K562 (cell line): Measurements from ENCODE around the gene RHBG. TPM values are rescaled to one million over a fixed set of nuclear protein-coding genes. Genes with fewer than 3 reads are reported as not detected.

Source experiments
- BACH1 ChIP-seq: fragments of 200-800 bp; sonication (Bioruptor generic); IDR thresholded peaks from 2 replicates; pipeline ENCODE4 v1.6.1; 2016; ENCODE audit warnings: missing genetic modification characterization, missing compliant biosample characterization
- E2F6 ChIP-seq, 2 experiments: IDR thresholded peaks; 2 replicates each; pipeline ENCODE4 v1.6.1; 2011; ENCODE audit warnings: borderline replicate concordance in 1 of 2, control low read depth in 1 of 2, low read depth in 1 of 2, low read length in 1 of 2, mild to moderate bottlenecking in 1 of 2, mixed read lengths in 1 of 2, moderate library complexity in 1 of 2; ENCODE audit not compliant: insufficient read depth in 1 of 2, insufficient read length in 1 of 2, poor library complexity in 1 of 2, severe bottlenecking in 1 of 2; ENCODE audit errors: extremely low read depth in 1 of 2
- EHMT2 ChIP-seq: fragments of 450-650 bp; IDR thresholded peaks from 2 replicates; pipeline ENCODE4 v1.6.1; 2018; ENCODE audit warnings: antibody characterized with exemption
- HDAC6 ChIP-seq: IDR thresholded peaks from 2 replicates; pipeline ENCODE4 v1.6.1; 2012; ENCODE audit warnings: low read depth, mild to moderate bottlenecking, control low read depth, inconsistent platforms, low read length, moderate library complexity
- NCOR1 ChIP-seq: fragments of 450-650 bp; IDR thresholded peaks from 2 replicates; pipeline ENCODE4 v1.6.1; 2016; ENCODE audit warnings: mild to moderate bottlenecking, moderate library complexity
- NEUROD1 ChIP-seq: fragments of 150-350 bp; IDR thresholded peaks from 2 replicates; pipeline ENCODE4 v1.6.1; 2014; ENCODE audit warnings: borderline replicate concordance, low read length, low read depth; ENCODE audit not compliant: partially characterized antibody
- PHTF2 ChIP-seq: fragments of 250-450 bp; sonication (Bioruptor Pico); IDR thresholded peaks from 2 replicates; pipeline ENCODE4 v1.5.0; 2021; ENCODE audit warnings: mild to moderate bottlenecking
- TGIF2 ChIP-seq: sonication (generic); formaldehyde crosslinking; IDR thresholded peaks from 2 replicates; pipeline ENCODE4 v1.8.1; 2022; ENCODE audit warnings: mild to moderate bottlenecking, missing genetic modification reagents, moderate library complexity
- THRAP3 ChIP-seq: fragments of 450-650 bp; IDR thresholded peaks from 2 replicates; pipeline ENCODE4 v1.6.1; 2016; ENCODE audit warnings: mild to moderate bottlenecking, inconsistent platforms, borderline replicate concordance
- TRIM28 ChIP-seq: fragments of 450-650 bp; IDR thresholded peaks from 2 replicates; pipeline ENCODE4 v1.6.1; 2017
- ZNF146 ChIP-seq: IDR thresholded peaks from one replicate; pipeline ENCODE4 v1.6.1; 2018; ENCODE audit warnings: missing compliant biosample characterization; ENCODE audit not compliant: unreplicated experiment
- ZNF280B ChIP-seq: fragments of 250-450 bp; sonication (Bioruptor Pico); IDR thresholded peaks from 2 replicates; pipeline ENCODE4 v1.5.1; 2021; ENCODE audit warnings: mild to moderate bottlenecking
- ZNF347 ChIP-seq: fragments of 450-650 bp; formaldehyde crosslinking; IDR thresholded peaks from 2 replicates; pipeline ENCODE4 v1.4.0; 2020; ENCODE audit warnings: low read depth, mild to moderate bottlenecking, moderate library complexity
- ZNF830 ChIP-seq: fragments of 250-450 bp; sonication (Bioruptor Pico); IDR thresholded peaks from 2 replicates; pipeline ENCODE4 v1.5.0; 2021; ENCODE audit warnings: mild to moderate bottlenecking
- polyA plus RNA-seq, 8 experiments: library from polyadenylated mRNA; depleted of rRNA in 4 of 8; stranded (reverse) in 5 of 8; unstranded in 3 of 8; fragments of >200 nt; fragmentation: Nextera tagmentation in 2 of 8; fragmentation: Illumina TruSeq in 1 of 8; extraction: Ambion mirVana in 2 of 8; extraction: Trizol in 1 of 8; gene quantifications; 2 replicates each; pipeline versions ENCODE4 v1.2.1 to v1.2.3, GENCODE V29; 2011 to 2014; ENCODE audit warnings: inconsistent platforms in 1 of 8, missing spikeins in 1 of 8
- total RNA-seq, 7 experiments: library from RNA; depleted of rRNA in 6 of 7; stranded (reverse); fragments of >200 nt in 6 of 7; fragmentation: Illumina TruSeq in 2 of 7; extraction: Trizol in 2 of 7; gene quantifications; 2 replicates each; pipeline versions ENCODE4 v1.2.1 to v1.2.3, GENCODE V29; 2011 to 2021; ENCODE audit warnings: low replicate concordance in 1 of 7
- TF ChIP-seq, protein P1 (sequence below): fragments of 450-650 bp; IDR thresholded peaks from 2 replicates; pipeline ENCODE4 v1.6.1; 2014; ENCODE audit warnings: low read depth, mild to moderate bottlenecking, moderate library complexity, borderline replicate concordance
- TF ChIP-seq, protein P2 (sequence below): sonication (generic); formaldehyde crosslinking; IDR thresholded peaks from 2 replicates; pipeline ENCODE4 v1.8.0; 2022; ENCODE audit warnings: mild to moderate bottlenecking, missing genetic modification reagents
- TF ChIP-seq, protein P3 (sequence below): sonication (generic); formaldehyde crosslinking; IDR thresholded peaks from 2 replicates; pipeline ENCODE4 v1.8.1; 2022; ENCODE audit warnings: missing genetic modification reagents
- TF ChIP-seq, protein P4 (sequence below), 2 experiments: IDR thresholded peaks in 1 of 2; conservative IDR thresholded peaks in 1 of 2; 2 replicates each; pipeline ENCODE4 v1.6.1; 2016; ENCODE audit warnings: low read depth in 2 of 2, mild to moderate bottlenecking in 1 of 2, missing compliant biosample characterization in 1 of 2, missing genetic modification characterization in 1 of 2, moderate library complexity in 1 of 2

Gene RHBG
- total and polyA plus RNA-seq, 9 of the 15 experiments (the other 6 are each of a cell fraction or from before 2014, with no cell fraction given) = not detected

DNA sequence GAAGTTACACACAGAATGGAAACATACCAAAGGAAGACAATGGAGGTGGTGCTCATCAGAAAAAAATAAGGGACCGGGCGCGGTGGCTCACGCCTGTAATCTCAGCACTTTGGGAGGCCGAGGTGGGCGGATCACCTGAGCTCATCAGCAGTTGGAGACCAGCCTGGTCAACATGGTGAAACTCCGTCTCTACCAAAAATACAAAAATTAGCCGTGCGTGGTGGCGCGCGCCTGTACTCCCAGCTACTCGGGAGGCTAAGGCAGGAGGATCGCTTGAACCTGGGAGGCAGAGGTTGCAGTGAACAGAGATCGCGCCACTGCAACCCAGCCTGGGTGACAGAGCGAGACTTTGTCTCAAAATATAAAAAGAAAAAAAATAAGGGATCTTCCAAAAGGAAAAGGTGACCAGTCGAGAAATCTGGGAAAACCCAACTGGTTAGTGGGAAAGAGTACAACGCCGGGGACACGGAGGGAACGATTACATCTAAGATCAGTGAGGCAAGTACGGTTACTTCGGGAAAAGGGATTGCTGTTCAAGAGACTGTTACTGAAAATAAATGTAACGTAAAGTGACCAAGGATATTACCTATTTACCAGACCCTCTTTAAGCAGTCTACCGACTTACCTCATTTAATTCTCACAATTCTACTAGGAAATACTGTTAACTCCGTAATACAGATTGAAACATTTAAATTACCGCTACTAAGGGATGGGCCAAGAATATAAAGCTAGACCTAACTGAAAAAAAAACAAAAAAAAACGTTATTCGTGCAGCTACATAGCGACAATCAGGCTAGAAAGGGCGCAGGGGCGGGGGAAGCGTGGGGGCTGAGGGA, 31.7 kb upstream of the RHBG start (continued):
- TF ChIP-seq, protein P1, sequence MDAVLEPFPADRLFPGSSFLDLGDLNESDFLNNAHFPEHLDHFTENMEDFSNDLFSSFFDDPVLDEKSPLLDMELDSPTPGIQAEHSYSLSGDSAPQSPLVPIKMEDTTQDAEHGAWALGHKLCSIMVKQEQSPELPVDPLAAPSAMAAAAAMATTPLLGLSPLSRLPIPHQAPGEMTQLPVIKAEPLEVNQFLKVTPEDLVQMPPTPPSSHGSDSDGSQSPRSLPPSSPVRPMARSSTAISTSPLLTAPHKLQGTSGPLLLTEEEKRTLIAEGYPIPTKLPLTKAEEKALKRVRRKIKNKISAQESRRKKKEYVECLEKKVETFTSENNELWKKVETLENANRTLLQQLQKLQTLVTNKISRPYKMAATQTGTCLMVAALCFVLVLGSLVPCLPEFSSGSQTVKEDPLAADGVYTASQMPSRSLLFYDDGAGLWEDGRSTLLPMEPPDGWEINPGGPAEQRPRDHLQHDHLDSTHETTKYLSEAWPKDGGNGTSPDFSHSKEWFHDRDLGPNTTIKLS = no peak
- TF ChIP-seq E2F6 (IDR thresholded peaks at IDR 0.05; ENCODE audit: borderline replicate concordance in 1 of 2, extremely low read depth in 1 of 2, insufficient read depth in 1 of 2, insufficient read length in 1 of 2, low read depth in 1 of 2, low read length in 1 of 2, poor library complexity in 1 of 2, severe bottlenecking in 1 of 2) (no peak), TGIF2 (CRISPR knock-in tag) (no peak), PHTF2 (CRISPR knock-in tag) (no peak), THRAP3 (0 out of 2 replicates have a peak, but pooled peaks have one; percentile 53), EHMT2 (no peak), NEUROD1 (no peak), TRIM28 (peak; percentile 89), ZNF347 (CRISPR knock-in tag) (no peak), ZNF830 (CRISPR knock-in tag) (no peak), ZNF146 (CRISPR knock-in tag) (no peak), NCOR1 (no peak), BACH1 (tag) (no peak), HDAC6 (no peak), ZNF280B (CRISPR knock-in tag) (no peak)
- TF ChIP-seq, protein P2, sequence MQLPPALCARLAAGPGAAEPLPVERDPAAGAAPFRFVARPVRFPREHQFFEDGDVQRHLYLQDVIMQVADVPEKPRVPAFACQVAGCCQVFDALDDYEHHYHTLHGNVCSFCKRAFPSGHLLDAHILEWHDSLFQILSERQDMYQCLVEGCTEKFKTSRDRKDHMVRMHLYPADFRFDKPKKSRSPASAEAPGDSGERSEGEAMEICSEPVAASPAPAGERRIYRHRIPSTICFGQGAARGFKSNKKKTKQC (CRISPR knock-in tag) = no peak
- TF ChIP-seq, protein P3, sequence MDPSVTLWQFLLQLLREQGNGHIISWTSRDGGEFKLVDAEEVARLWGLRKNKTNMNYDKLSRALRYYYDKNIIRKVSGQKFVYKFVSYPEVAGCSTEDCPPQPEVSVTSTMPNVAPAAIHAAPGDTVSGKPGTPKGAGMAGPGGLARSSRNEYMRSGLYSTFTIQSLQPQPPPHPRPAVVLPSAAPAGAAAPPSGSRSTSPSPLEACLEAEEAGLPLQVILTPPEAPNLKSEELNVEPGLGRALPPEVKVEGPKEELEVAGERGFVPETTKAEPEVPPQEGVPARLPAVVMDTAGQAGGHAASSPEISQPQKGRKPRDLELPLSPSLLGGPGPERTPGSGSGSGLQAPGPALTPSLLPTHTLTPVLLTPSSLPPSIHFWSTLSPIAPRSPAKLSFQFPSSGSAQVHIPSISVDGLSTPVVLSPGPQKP (CRISPR knock-in tag) = no peak
- TF ChIP-seq, protein P4, sequence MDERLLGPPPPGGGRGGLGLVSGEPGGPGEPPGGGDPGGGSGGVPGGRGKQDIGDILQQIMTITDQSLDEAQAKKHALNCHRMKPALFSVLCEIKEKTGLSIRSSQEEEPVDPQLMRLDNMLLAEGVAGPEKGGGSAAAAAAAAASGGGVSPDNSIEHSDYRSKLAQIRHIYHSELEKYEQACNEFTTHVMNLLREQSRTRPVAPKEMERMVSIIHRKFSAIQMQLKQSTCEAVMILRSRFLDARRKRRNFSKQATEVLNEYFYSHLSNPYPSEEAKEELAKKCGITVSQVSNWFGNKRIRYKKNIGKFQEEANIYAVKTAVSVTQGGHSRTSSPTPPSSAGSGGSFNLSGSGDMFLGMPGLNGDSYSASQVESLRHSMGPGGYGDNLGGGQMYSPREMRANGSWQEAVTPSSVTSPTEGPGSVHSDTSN (CRISPR knock-in tag; IDR thresholded peaks at IDR 0.05; ENCODE audit: low read depth) = no peak
- TF ChIP-seq, protein P4 (tag; conservative IDR thresholded peaks at IDR 0.05; ENCODE audit: low read depth) = no peak
